Liver (tissue), 9 donors: ENCODE results near the gene DBH. TPM values are rescaled to one million over a fixed set of nuclear protein-coding genes. Genes with fewer than 3 reads are reported as not detected.
A peak's percentile ranks its signal among the peaks of the same experiment; 100 is the strongest.

Experiments
- DNase-seq: peaks from one replicate; pipeline ENCODE4 v3.0.0-alpha.2; 2017; ENCODE audit warnings: low spot score
- H3K27ac ChIP-seq, 2 donors: one replicate each; pipeline ENCODE4 v1.7.0; 2013; ENCODE audit warnings: inconsistent platforms in 2 of 2, low read length in 2 of 2, control low read depth in 1 of 2, low read depth in 1 of 2, mild to moderate bottlenecking in 1 of 2
- H3K27me3 ChIP-seq, 4 donors: one replicate each; pipeline versions ENCODE4 v1.6.1 to v1.7.0; 2013; ENCODE audit warnings: low read length in 3 of 4, inconsistent platforms in 1 of 4, mild to moderate bottlenecking in 1 of 4, moderate library complexity in 1 of 4; ENCODE audit not compliant: control insufficient read depth in 4 of 4, insufficient read depth in 4 of 4
- H3K36me3 ChIP-seq, 4 donors: one replicate each; pipeline versions ENCODE4 v1.6.1 to v1.7.0; 2013; ENCODE audit warnings: low read length in 3 of 4, mild to moderate bottlenecking in 3 of 4, low read depth in 1 of 4, moderate library complexity in 1 of 4; ENCODE audit not compliant: control insufficient read depth in 4 of 4, insufficient read depth in 3 of 4
- H3K4me1 ChIP-seq, 4 donors: one replicate each; pipeline versions ENCODE4 v1.6.1 to v1.7.0; 2013; ENCODE audit warnings: low read length in 3 of 4, mild to moderate bottlenecking in 3 of 4, moderate library complexity in 1 of 4; ENCODE audit not compliant: control insufficient read depth in 4 of 4, insufficient read depth in 4 of 4
- H3K4me3 ChIP-seq, 3 donors: one replicate each; pipeline versions ENCODE4 v1.6.1 to v1.7.0; 2013; ENCODE audit warnings: low read length in 3 of 3, control low read depth in 1 of 3, low read depth in 1 of 3, mild to moderate bottlenecking in 1 of 3
- H3K9ac ChIP-seq, 2 donors: one replicate each; pipeline ENCODE4 v1.7.0; 2013; ENCODE audit warnings: low read length in 2 of 2, mild to moderate bottlenecking in 2 of 2, moderate library complexity in 2 of 2, control low read depth in 1 of 2, low read depth in 1 of 2
- H3K9me3 ChIP-seq, 4 donors: one replicate each; pipeline versions ENCODE4 v1.6.1 to v1.7.0; 2013; ENCODE audit warnings: low read length in 3 of 4; ENCODE audit not compliant: control insufficient read depth in 4 of 4
- FOXA1 ChIP-seq: IDR thresholded peaks from 2 replicates; pipeline ENCODE4 v1.6.1; 2016; ENCODE audit warnings: antibody characterized with exemption
- HNF4A ChIP-seq, 2 donors: conservative IDR thresholded peaks; 2 replicates each; pipeline ENCODE4 v1.6.1; 2016; ENCODE audit warnings: antibody characterized with exemption in 2 of 2, mild to moderate bottlenecking in 2 of 2
- NR2F2 ChIP-seq: IDR thresholded peaks from 2 replicates; pipeline ENCODE4 v1.6.1; 2016; ENCODE audit warnings: antibody characterized with exemption
- RAD21 ChIP-seq, 2 donors: IDR thresholded peaks; 2 replicates each; pipeline ENCODE4 v1.6.1; 2016; ENCODE audit warnings: antibody characterized with exemption in 2 of 2, mild to moderate bottlenecking in 2 of 2
- SP1 ChIP-seq: IDR thresholded peaks from 2 replicates; pipeline ENCODE4 v1.6.1; 2018; ENCODE audit warnings: antibody characterized with exemption, mild to moderate bottlenecking
- YY1 ChIP-seq: IDR thresholded peaks from 2 replicates; pipeline ENCODE4 v1.6.1; 2016; ENCODE audit warnings: antibody characterized with exemption, mild to moderate bottlenecking
- WGBS: extraction: QIAGEN DNeasy Blood & Tissue Kit; methylation state at CpG from one replicate; pipeline ENCODE4 v1.1.7; 2013; 5-methylcytosine and 5-hydroxymethylcytosine counted together
- polyA plus RNA-seq, 2 donors: library from polyadenylated mRNA; stranded (reverse) in 1 of 2; unstranded in 1 of 2; fragments of 200-250 nt in 1 of 2; fragments of >200 nt in 1 of 2; fragmentation: Nextera tagmentation in 1 of 2; extraction: Ambion mirVana in 1 of 2; gene quantifications; one replicate each; pipeline versions ENCODE4 v1.2.1 to v1.2.3, GENCODE V29; 2013 to 2015
- total RNA-seq, 2 donors: library from RNA; depleted of rRNA; stranded (reverse); fragments of >200 nt; gene quantifications; one replicate each; pipeline ENCODE4 v1.2.3, GENCODE V29; 2014
- TF ChIP-seq, protein P1 (sequence below): IDR thresholded peaks from 2 replicates; pipeline ENCODE4 v1.6.1; 2016; ENCODE audit warnings: antibody characterized with exemption, mild to moderate bottlenecking
- TF ChIP-seq, protein P2 (sequence below): IDR thresholded peaks from 2 replicates; pipeline ENCODE4 v1.6.1; 2016; ENCODE audit warnings: antibody characterized with exemption
- donor health status: healthy.
- donor health status: healthy.
- donor health status: healthy.
- donor health status: healthy.
- donor health status: healthy.

DBH gene
- total and polyA plus RNA-seq, 4 donors, result 0.37 to 21.2 (median 2.5) TPM

DNA sequence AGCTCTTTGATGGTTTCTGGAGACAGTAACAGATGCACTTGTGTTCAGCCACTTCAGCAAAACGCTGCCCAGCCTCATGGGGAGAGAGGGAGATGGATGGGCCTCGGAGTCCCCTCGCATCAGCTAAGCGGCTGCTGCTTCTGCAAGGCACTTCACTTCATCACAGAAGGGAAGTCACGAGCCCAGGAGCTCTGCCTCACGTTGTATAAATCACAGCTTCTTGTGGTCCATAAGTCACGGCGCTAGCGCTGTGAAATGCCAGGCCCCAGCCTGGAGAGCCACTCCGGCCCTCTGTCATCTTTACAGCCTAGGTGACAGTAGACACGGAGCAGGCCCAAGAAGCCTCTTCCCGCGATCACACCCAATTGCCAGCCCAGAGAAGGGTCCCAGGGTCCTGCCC, 23.4 kb downstream of the DBH start:
- Histone ChIP-seq H3K9ac (no peak overlapping the region), H3K4me1 (peaks cover 15 to 45% (median 40%) of the 10 kb centered on the region in 4 donors), H3K9me3 (no peaks in the 10 kb centered on the region), H3K27ac (peak overlapping the region; percentile 27 to 78), H3K27me3 (no peaks in the 10 kb centered on the region), H3K4me3 (no peak overlapping the region), H3K36me3 (peaks cover 0 to 16% (median 4%) of the 10 kb centered on the region in 4 donors)
- DNase-seq, result no peak
- TF ChIP-seq RAD21 (IDR thresholded peaks at IDR 0.05), result no peak
- TF ChIP-seq, protein P1, sequence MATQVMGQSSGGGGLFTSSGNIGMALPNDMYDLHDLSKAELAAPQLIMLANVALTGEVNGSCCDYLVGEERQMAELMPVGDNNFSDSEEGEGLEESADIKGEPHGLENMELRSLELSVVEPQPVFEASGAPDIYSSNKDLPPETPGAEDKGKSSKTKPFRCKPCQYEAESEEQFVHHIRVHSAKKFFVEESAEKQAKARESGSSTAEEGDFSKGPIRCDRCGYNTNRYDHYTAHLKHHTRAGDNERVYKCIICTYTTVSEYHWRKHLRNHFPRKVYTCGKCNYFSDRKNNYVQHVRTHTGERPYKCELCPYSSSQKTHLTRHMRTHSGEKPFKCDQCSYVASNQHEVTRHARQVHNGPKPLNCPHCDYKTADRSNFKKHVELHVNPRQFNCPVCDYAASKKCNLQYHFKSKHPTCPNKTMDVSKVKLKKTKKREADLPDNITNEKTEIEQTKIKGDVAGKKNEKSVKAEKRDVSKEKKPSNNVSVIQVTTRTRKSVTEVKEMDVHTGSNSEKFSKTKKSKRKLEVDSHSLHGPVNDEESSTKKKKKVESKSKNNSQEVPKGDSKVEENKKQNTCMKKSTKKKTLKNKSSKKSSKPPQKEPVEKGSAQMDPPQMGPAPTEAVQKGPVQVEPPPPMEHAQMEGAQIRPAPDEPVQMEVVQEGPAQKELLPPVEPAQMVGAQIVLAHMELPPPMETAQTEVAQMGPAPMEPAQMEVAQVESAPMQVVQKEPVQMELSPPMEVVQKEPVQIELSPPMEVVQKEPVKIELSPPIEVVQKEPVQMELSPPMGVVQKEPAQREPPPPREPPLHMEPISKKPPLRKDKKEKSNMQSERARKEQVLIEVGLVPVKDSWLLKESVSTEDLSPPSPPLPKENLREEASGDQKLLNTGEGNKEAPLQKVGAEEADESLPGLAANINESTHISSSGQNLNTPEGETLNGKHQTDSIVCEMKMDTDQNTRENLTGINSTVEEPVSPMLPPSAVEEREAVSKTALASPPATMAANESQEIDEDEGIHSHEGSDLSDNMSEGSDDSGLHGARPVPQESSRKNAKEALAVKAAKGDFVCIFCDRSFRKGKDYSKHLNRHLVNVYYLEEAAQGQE, result no peak
- WGBS, result 73% methylated on average over 13 of the region's 13 CpGs

DNA sequence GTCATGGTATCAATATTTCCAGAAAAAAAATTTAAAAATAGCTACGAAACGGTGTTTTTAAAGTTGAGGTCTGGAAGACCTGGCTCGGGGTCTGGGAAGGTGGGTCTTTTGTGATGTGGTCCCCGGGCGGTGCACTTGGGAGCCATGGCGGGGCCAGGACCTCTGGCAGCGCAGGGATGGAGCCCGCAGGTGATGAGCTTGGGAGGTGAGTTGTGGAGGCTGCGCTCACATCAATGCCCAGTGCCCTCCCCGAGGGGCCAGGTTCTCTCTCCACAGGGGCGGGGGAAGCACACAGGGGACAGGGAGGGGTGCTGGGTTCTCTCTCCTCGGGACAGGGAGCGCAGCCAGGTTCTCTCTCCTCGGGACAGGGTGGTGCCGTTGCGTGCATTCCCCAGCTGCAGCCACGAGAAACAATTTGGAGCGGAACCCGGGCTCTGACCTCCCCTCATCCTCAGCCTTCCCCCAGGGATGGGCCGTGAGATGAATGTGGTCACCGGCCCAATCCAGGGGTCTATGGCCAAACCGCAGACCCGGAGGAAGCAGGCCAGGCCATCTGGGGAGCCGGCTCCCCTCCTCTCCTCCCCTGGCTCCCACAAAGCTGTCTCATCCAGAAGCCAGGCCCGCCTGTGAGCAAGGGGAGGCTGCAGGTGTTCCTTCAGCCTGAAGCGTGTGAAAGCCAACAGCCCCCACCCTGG, 25.8 kb downstream of the DBH start:
- Histone ChIP-seq H3K9me3 (no peaks in the 10 kb centered on the region), H3K9ac (no peak overlapping the region), H3K36me3 (peaks cover 4 to 24% (median 7%) of the 10 kb centered on the region in 4 donors), H3K4me1 (peaks cover 15 to 43% (median 38%) of the 10 kb centered on the region in 4 donors), H3K27ac (no peak overlapping the region), H3K4me3 (no peak overlapping the region), H3K27me3 (no peaks in the 10 kb centered on the region)
- no peak for DNase-seq
- TF ChIP-seq, protein P1, result no peak
- no peak for TF ChIP-seq HNF4A (conservative IDR thresholded peaks at IDR 0.05)
- TF ChIP-seq FOXA1, result no peak
- TF ChIP-seq NR2F2, result no peak
- TF ChIP-seq, protein P2, sequence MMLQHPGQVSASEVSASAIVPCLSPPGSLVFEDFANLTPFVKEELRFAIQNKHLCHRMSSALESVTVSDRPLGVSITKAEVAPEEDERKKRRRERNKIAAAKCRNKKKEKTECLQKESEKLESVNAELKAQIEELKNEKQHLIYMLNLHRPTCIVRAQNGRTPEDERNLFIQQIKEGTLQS, result no peak
- no peak for TF ChIP-seq SP1
- no peak for TF ChIP-seq YY1
- WGBS, result 90% methylated on average over 26 of the region's 26 CpGs
